Left cardiac atrium (tissue), 4 donors: ENCODE data around the gene DDX46. TPM values are rescaled to one million over a fixed set of nuclear protein-coding genes. Genes with fewer than 3 reads are reported as not detected.

Experiments used
- ATAC-seq, 2 donors: fragments of 200-7000 bp; cut with Tn5 transposase; one replicate each; pipeline ENCODE4 v1.9.1; 2020; ENCODE audit warnings: mild to moderate bottlenecking in 2 of 2, moderate library complexity in 2 of 2
- DNase-seq: peaks from one replicate; pipeline ENCODE4 v3.0.0-alpha.2; 2020
- intact Hi-C, 2 donors: fragments of 100-400 bp; cut with DNase I; formaldehyde crosslinking; loops; one replicate each; pipeline versions ENCODE4 v1.14.1 to v1.15.1; 2022 to 2023
- total RNA-seq, 2 donors: library from RNA; stranded (reverse); fragmentation: NEBNext Ultra II Directional; extraction: Animal tissue kit (Norgen Biotek cat#: 25700); gene quantifications; one replicate each; pipeline ENCODE4 v1.2.1, GENCODE V29; 2021
- donor health status: DM: no; HTN: yes; CAD: no.
- donor health status: DM: no; HTN: yes; CAD: no; lungs with severe emphysema.
- donor health status: DM: yes; HTN: yes; CAD: no.
- donor health status: Dilated cardiomyopathy.

DDX46 gene
- total RNA-seq, 2 donors from 2014 or later: 21.9 to 33.1 TPM

GRCh38 chr5:134877159-134877558 is 118.6 kb downstream of the DDX46 start:
- DNase-seq (no peak), ATAC-seq (no peak)
- intact Hi-C loops: no loop called here

GRCh38 chr5:134878403-134878802 is 119.8 kb downstream of the DDX46 start:
- no peak for ATAC-seq
- DNase-seq: no peak
- intact Hi-C loops: no loop called here

- intact Hi-C loops: no loop called here
- no peak for ATAC-seq
- DNase-seq: no peak
Measured at GRCh38 chr5:134879456-134879855, 120.9 kb downstream of the DDX46 start.

Other genes starting within 250 kb of the DDX46 start
- 10 to 100 TPM; 34.7 to 49.0 TPM for gene JADE2, start 233.1 kb upstream of the DDX46 start, total RNA-seq
- gene SAR1B, start 126.0 kb upstream of the DDX46 start, total RNA-seq: 100 to 1,000 TPM in 1 of 2 donors, 10 to 100 TPM in 1; 78.4 to 105 TPM
- 10 to 100 TPM; 10.1 to 15.9 TPM for gene SEC24A, start 110.0 kb upstream of the DDX46 start, total RNA-seq
- 10 to 100 TPM; 19.8 to 21.4 TPM for gene CAMLG, start 20.2 kb upstream of the DDX46 start, total RNA-seq
- 10 to 100 TPM; 27.9 to 31.1 TPM for gene C5orf24, start 87.2 kb downstream of the DDX46 start, total RNA-seq
- 10 to 100 TPM; 56.3 to 69.2 TPM for gene TXNDC15, start 115.6 kb downstream of the DDX46 start, total RNA-seq
- gene PCBD2, start 146.4 kb downstream of the DDX46 start, total RNA-seq: 10 to 100 TPM; 17.3 to 18.8 TPM
- under 1 TPM; 0.31 to 0.68 TPM for gene CATSPER3, start 209.1 kb downstream of the DDX46 start, total RNA-seq